Iris pigment epithelial cell (primary cell): Measurements from ENCODE around the gene TANGO2.

Source experiments
- DNase-seq: peaks from one replicate; pipeline ENCODE4 v3.0.0-alpha.2; 2011; ENCODE audit warnings: low read depth

TANGO2 gene, protein sequence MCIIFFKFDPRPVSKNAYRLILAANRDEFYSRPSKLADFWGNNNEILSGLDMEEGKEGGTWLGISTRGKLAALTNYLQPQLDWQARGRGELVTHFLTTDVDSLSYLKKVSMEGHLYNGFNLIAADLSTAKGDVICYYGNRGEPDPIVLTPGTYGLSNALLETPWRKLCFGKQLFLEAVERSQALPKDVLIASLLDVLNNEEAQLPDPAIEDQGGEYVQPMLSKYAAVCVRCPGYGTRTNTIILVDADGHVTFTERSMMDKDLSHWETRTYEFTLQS

GRCh38 chr22:20020533-20021195 is at the start of gene TANGO2:
Gene TANGO2 (plus strand): TSS chr22:20021110. CDS start chr22:20036799, 15,689 bp downstream.
- DNase-seq = peak; percentile 85

GRCh38 chr22:19971276-19972124 is 49.4 kb upstream of the TANGO2 start:
- DNase-seq = no peak

DNA sequence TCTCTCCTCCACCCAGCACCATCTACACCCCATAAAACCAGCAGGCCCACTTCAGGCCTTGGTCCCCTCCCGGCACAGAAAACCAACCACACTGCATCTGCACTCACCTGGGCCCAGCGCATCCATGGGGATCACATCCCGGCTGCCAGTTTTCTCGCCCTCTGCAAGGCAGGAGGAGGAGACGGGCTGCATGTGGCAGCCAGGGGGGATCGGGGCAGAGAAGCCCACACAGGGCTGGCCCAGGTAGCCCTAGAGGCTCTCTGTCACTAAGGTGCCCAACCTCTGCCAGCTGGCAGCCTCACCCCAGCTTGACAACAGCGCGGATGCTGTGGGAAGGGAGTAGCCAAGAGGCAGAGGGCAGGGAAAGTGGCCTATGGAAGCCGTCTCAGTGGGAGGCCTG is 48.7 kb upstream of the TANGO2 start:
- DNase-seq = no peak

GRCh38 chr22:19972652-19973550 is 48.0 kb upstream of the TANGO2 start:
- no peak for DNase-seq

DNA sequence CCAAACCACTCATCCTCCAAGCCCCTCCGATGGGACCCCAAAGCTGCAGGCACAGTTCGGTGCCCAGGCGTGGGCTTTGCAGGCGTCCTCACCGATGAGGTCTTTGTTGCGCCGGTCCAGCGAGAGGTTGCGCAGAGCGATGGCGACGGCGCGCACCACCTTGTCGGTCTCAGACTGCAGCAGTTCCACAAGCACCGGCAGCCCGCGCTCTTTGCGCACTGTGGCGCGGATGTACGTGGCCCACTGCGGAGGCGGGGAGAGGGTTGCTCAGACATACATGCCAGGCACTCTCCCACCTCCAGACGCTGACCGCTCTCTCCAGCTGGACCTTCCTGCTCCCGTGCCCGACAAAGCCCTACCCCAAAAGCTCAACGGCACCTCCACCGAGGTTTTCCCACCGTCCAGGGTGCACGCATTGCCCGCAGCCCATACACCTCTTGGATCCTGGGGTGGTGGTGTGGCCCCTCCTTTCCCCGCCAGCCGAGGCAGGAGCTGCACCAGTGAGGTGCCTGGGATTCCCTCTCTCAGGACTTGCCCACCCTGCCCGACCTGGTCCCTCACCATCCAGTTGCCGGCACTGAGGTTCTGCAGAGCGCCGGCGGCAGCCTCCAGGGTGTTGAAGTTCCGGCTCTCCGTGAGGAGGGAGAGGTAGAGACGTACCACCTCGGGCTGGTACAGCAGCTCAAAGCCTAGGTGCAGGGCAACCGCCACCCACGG is 47.2 kb upstream of the TANGO2 start:
- no peak for DNase-seq

DNA sequence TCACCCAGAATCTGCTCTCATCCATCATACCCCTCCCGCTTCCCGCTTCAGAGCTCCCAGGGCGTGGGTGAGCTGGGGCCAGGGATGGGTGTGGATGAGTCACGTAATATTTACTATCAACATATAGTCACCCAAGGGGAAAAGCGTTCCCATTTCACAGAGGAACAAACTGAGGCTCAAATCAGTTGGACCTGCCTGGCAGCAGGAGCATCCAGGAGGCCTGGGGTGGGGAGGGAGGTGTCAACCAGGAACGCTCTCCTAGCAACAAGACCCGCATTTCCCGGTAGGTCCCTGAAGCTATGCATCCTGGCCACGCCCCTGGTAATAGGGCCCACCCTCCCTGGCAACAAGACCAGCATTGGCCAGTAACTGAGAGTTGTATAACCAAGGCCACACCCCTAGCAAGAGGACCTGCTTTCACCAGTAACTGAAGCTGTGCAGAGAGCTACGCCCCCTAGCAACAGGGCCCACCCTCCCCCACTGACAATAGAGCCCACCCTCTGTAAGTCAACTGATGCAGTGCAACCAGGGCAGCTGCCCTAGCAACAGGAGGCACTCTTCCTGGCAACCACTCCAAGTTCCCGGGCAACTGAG is 46.5 kb upstream of the TANGO2 start:
- DNase-seq = peak; percentile 78

- DNase-seq = no peak
These were observed 45.8 kb upstream of the TANGO2 start for GRCh38 chr22:19974935-19975706.

DNA sequence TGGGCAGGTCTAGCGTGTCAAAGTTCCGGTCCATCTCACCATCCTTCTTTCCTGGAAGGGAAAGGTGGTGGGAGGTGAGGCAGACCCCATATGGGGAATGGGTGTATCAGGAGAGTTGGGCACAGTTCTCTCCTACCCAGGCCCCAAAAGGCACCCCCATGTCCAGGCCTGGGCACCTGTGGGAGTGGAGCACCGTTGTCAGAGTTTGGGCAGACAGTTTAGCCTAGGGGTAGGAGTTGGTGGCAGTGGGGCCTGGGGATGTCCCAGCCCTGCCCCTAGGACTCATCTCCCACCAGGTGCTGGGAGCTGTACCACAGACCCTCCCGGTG is 45.2 kb upstream of the TANGO2 start:
- DNase-seq = no peak

GRCh38 chr22:19976671-19977070 is 44.2 kb upstream of the TANGO2 start:
- no peak for DNase-seq

DNA sequence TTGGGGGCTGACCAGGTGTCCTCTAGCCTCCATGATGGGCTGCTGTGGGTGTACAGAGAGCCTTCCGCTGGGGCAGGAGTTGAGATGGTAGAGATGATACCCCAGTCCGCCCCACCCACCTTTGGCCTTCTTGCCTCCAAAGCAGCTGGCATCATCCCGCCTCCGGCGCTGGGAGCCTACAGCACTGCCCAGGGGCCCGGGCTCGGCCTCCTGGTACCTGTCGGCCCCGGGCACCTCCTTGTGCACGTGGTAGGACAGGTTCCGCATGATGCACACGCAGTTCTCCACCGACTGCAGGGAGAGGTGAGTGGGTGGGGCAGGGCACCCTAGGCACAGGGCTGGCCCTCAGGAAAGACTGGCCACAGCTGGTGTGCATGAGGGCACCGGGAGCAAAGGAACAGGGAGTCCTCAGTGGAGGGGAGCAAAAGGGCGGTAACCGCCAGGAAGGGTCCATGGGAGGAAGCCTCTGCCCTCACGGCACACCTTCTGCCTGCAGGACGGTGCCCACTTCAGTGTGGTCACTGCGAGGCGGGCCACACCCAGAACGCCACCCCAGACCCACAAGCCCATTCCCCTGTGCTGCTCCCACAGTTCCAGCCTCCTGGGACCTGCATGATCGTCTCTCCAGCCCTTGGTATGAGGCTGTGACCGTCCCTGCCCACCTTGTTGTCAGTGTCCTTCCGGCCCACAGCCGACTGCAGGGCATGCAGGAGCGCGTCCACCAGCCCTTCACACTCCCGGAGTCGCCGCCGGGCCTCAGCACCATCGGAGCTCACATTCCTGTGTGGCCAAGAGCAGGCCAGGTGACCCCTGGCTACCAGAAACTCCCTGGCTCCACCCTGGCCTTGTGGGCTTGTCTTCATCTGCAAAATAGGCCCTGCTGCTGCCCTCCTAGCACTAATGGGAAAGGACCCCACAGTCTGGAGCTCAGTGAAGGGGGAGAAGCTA is 43.3 kb upstream of the TANGO2 start:
- DNase-seq = no peak

DNA sequence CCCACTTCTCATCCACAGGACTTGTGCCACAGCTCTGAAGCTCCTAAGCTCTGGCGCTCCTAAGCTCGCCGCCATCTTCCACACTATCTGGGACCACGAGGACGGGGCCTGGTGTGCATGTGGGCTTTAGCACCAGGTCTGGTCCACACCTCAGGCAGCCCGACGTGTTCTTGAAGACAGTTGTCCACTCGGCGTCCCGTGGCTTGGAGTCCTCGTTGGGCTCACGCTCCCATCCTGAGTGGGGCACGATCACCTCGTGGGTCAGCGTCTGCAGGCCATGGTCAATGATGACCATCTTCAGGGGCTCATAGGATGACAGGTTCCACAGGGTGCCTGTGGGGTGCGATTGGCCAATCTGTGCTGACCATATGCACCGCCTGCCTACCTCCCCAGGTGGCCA is 42.2 kb upstream of the TANGO2 start:
- DNase-seq = no peak

DNA sequence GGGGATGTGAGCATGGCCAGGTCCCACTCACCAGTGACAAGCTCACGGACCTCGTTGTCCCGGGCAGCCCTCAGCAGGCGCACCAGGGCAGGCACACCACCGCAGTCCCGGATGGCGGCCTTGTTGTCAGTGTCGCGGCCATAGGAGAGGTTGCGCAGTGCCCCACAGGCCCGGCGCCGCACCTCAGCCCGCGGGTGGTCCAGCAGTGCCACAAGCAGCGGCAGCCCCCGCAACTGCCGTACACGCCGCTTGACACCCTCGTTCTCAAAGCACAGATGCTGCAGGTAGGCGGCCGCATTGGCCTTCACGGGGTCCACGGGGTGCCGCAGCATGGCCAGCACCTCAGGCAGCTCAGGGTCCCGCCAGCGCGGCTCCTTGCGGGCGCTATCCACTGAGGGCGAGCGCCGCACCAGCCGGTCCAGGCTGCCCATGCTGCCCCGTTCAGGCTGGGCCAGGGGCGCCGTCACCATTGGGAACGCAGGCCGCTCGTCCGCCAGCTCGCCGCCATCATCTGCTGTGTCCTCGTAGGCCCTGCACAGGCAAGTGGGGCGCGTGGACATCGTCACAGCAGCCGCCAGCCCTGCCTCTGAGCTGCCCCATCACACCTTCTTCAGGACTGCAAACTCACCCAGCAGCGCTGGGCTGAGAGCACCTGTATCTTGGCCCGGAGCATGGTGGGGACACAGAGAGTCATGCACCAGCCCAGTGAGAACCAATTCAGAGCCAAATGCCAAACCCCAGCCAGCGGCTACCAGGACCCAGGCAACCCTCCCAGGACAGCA is 41.0 kb upstream of the TANGO2 start:
- DNase-seq = no peak

DNA sequence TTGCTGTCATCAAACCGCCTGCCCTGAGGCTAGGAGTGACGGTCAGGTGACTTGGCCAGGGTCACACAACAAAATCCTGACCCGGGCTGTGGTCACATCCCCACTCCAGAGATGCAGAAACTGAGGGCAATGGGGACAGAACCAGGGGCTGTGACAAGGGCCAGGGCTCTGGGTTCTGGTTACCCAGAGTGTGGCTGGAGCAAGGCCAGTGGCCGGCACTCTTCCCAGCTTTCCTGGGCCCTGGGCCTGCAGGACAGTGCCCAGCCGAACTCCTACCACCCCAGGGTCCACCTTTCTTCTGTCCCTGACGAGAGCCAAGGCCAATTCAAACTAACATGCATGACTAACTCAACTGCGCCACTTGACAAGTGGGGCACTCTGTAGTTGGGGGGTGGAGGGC is 40.1 kb upstream of the TANGO2 start:
- no peak for DNase-seq

- no peak for DNase-seq
These were observed 39.5 kb upstream of the TANGO2 start for GRCh38 chr22:19981171-19981960.

GRCh38 chr22:19981961-19982920 is 38.7 kb upstream of the TANGO2 start:
- DNase-seq = no peak

DNA sequence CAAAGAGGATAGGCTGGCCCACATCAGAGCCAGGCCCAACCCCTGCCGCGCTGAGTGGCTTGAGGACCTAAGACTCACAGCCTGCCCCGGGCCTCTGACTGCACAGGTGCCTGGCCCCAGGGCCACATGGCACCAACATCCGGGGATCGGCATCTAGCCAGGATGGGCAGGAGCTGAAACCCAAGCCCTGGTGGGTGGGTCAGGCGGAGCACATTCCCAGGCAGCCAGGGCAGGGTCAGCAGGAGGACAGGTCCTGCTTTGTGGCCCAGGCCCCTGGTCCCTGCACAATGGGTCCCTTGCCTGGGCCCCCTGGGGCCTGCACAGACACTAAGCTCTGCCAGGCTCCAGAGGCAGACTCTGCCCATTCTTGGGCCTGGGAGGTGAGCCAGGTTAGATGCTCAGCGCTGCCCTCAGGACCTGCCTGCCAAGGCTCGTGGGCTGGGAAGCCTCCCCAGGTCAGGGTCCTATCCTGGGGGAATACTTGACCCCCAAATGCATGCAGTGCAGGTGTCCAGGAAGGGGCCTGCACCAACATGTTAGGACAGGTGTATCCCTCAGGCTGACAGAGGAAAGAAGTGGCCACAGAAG is 37.8 kb upstream of the TANGO2 start:
- DNase-seq = no peak
